ENCODE results near the gene KLF17.

KLF17 gene

DNA sequence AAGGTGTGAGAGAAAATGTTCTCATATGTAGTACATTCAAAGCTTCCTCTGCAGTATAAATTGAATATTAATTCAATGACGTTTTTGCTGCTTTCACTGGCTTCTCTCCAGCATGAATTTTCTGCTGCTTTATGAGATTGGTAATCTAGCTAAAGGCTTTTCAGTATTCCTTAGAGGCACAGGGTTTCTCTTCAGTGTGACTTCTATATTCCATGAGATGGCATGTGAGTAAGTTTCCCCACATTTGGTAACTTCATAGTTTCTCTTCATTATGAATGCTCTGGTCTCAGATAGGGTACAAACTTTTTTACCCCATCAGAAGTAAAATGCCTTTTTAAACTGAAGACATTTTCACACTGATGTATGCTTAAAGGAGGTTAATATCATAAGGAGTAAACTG lies 33.2 kb downstream of the KLF17 start:
- DNase-seq (ENCODE audit: low read depth in 2 of 2) = no peak

GRCh38 chr1:44152692-44153091 lies 34.1 kb downstream of the KLF17 start:
- no peak for DNase-seq (ENCODE audit: low read depth in 2 of 2)

- DNase-seq (ENCODE audit: low read depth in 2 of 2) = no peak
Observed at GRCh38 chr1:44154049-44154448, 35.4 kb downstream of the KLF17 start.

GRCh38 chr1:44157903-44158302 lies 39.3 kb downstream of the KLF17 start:
- no peak for DNase-seq (ENCODE audit: low read depth in 2 of 2)

DNA sequence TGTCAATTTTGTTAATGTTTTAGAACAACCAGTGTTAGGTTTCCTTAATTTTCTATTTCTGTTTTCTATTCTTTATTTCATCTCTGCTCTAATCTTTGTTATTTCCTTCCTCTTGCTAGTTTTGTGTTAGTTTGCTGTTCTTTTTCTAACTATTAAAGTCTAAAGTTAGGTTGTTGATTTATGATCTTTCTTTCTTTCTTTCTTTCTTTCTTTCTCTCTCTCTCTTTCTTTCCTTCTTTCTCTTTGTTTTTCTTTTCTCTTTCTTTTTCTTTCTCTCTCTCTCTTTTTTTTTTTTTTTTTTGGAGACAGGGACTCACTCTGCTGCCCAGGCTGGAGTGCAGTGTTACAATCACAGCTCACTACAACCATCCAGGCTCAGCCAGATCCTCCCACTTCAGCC lies 40.2 kb downstream of the KLF17 start:
- no peak for DNase-seq (ENCODE audit: low read depth in 2 of 2)

DNA sequence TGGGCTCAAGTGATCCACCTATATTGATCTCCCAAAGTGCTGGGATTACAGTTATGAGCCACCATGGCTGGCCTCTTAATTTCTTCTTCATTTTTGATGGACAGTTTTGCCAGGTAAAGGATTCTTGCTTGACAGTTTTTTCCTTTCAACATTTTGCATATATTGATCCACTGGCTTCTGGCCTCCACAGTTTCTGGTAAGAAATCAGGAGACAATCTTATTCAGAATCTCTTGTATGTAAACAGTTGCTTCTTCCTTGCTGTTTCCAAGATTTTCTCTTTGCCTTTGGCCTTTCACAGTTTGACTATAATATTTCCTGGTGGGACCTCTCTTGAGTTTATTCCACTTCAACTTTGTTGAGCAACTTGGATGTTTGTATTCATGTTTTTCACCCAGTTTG lies 42.9 kb downstream of the KLF17 start:
- no peak for DNase-seq (ENCODE audit: low read depth in 2 of 2)

DNA sequence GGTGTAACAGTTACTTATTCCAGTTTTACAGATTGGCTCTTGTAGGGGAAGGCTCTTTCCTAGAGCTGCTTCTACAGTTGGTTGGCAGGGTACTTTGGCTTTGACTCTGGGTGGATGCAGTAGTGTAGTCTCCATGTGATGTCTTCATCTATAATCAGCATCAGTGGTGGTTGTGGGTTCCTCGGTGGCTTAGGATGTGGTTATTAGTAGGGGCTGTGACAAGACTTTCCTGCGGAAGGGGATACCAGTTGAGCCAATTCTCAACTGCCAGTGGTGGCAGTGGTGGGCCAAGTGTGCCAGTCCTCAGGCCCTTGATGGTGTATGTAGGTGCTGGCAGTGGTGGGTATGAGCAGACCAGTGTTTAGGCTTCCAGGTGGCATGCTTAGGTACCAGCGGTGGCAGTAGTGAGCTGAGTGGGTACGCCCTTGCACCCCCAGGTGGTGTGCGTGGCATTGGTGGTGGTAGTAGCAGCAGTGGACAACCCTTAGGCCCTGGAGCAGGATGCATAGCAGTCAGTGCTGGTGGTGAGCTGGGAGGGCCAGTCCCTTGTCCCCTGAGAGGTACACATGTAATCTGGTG lies 50.0 kb downstream of the KLF17 start:
- DNase-seq (ENCODE audit: low read depth in 2 of 2) = no peak

DNA sequence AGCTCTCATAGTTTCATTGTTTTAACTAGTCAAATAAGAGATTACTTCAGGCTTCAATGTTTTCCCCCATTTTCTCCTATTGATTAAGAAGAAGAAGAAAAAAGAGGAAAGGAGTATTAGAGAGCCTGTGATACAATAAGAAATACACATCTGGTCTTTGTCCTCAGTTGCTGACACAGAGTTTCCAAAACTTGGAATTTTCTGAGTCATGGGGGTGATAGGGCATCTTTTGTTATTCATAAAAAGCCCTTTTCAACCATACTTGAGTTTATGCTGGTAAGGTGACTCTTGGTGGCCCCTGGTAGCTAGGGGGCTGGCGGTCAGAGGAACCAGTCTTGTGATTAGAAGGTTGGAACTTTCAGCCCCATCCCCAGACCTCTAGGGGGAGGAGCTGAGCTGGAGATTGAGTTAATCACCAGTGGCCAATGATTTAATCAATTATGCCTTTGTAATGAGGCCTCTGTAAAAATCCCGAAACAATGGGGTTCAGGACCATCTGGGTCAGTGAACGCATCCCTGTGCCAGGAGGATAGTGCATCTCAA lies 51.7 kb downstream of the KLF17 start:
- no peak for DNase-seq (ENCODE audit: low read depth in 2 of 2)

DNA sequence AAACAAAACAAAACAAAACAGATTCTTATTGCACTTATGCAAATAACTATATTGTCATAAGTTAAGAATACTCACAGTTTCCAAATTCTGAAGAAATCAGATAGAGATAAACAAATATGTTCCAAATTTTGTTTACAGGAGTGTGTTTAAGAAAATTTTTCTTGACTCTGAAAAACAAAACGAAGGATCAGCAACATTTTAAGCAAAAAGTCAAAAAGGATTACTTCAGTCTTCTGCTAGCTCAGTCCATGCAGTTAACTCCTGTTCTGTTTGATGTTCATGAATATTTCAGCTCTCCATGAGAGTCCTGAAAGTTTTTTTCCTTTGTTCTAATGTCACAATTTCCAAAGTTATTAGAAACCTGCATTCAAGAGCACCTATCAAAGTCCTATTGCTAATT lies 56.0 kb downstream of the KLF17 start:
- no peak for DNase-seq (ENCODE audit: low read depth in 2 of 2)
